Measurements from ENCODE around the gene IMPDH1. TPM values are rescaled to one million over a fixed set of nuclear protein-coding genes. Genes with fewer than 3 reads are reported as not detected.
A peak's percentile ranks its signal among the peaks of the same experiment; 100 is the strongest.

The IMPDH1 gene
- total and polyA plus RNA-seq, 9 of the 15 experiments (the other 6 are each of a cell fraction or from before 2014, with no cell fraction given) = 0.80 to 118 (median 64.3) TPM

DNA sequence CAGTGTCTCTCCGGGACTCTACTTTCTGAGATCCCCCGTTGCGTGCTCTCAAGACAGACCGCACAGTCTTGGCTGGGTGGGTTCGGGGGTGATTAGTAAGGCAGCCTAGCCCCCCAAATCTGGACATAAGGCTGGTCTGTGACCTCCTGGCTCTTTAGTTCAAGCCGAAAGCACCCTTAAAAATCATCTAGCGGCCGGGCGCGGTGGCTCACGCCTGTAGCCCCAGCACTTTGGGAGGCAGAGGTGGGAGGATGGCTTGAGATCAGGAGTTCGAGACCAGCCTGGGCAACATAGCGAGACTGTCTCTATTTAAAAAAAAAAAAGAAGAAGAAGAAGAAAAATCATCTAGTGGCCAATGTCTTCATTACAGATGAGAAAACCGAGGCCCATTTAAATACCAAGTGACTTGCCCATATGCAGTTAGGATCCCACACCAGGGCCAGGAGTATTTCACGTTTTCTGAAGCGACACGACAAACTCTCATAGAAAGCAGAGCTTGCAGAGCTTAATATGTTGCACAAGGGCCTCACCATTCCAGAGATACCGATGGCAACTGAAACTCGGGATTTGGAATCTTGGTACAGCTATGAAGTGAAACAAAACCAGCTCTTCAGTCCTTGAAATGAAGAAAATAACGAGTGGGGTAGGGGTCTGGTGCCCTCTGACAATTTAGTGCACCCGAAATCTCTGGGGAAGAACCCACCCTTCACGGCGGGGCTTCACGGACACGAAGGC is 45.2 kb upstream of the IMPDH1 start (continued):
- TF ChIP-seq, protein P1, sequence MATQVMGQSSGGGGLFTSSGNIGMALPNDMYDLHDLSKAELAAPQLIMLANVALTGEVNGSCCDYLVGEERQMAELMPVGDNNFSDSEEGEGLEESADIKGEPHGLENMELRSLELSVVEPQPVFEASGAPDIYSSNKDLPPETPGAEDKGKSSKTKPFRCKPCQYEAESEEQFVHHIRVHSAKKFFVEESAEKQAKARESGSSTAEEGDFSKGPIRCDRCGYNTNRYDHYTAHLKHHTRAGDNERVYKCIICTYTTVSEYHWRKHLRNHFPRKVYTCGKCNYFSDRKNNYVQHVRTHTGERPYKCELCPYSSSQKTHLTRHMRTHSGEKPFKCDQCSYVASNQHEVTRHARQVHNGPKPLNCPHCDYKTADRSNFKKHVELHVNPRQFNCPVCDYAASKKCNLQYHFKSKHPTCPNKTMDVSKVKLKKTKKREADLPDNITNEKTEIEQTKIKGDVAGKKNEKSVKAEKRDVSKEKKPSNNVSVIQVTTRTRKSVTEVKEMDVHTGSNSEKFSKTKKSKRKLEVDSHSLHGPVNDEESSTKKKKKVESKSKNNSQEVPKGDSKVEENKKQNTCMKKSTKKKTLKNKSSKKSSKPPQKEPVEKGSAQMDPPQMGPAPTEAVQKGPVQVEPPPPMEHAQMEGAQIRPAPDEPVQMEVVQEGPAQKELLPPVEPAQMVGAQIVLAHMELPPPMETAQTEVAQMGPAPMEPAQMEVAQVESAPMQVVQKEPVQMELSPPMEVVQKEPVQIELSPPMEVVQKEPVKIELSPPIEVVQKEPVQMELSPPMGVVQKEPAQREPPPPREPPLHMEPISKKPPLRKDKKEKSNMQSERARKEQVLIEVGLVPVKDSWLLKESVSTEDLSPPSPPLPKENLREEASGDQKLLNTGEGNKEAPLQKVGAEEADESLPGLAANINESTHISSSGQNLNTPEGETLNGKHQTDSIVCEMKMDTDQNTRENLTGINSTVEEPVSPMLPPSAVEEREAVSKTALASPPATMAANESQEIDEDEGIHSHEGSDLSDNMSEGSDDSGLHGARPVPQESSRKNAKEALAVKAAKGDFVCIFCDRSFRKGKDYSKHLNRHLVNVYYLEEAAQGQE (IDR thresholded peaks at IDR 0.05; ENCODE audit: borderline replicate concordance) = no peak
- TF ChIP-seq, protein P1 (CRISPR knock-in tag; IDR thresholded peaks at IDR 0.05; ENCODE audit: low read depth) = 0 out of 2 replicates have a peak, but pooled peaks have one; percentile 28
- TF ChIP-seq NR1H2 (CRISPR knock-in tag; IDR thresholded peaks at IDR 0.05) (peak; percentile 78; the same call in 1 of the 2 replicates), ZNF41 (CRISPR knock-in tag; conservative IDR thresholded peaks at IDR 0.05) (peak; percentile 33; the same call in 1 of the 2 replicates), SMAD2 (IDR thresholded peaks at IDR 0.05; ENCODE audit: low read depth, low read length) (no peak), TCF3 (CRISPR knock-in tag; IDR thresholded peaks at IDR 0.05) (no peak), FOXK1 (CRISPR knock-in tag; IDR thresholded peaks at IDR 0.05; ENCODE audit: borderline replicate concordance) (0 out of 2 replicates have a peak, but pooled peaks have one; percentile 8), PHF8 (IDR thresholded peaks at IDR 0.05; ENCODE audit: borderline replicate concordance, low read length) (no peak)
- TF ChIP-seq, protein P2, sequence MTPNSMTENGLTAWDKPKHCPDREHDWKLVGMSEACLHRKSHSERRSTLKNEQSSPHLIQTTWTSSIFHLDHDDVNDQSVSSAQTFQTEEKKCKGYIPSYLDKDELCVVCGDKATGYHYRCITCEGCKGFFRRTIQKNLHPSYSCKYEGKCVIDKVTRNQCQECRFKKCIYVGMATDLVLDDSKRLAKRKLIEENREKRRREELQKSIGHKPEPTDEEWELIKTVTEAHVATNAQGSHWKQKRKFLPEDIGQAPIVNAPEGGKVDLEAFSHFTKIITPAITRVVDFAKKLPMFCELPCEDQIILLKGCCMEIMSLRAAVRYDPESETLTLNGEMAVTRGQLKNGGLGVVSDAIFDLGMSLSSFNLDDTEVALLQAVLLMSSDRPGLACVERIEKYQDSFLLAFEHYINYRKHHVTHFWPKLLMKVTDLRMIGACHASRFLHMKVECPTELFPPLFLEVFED (CRISPR knock-in tag; conservative IDR thresholded peaks at IDR 0.05) = peak; percentile 63; the same call in 1 of the 2 replicates
- TF ChIP-seq, protein P3, sequence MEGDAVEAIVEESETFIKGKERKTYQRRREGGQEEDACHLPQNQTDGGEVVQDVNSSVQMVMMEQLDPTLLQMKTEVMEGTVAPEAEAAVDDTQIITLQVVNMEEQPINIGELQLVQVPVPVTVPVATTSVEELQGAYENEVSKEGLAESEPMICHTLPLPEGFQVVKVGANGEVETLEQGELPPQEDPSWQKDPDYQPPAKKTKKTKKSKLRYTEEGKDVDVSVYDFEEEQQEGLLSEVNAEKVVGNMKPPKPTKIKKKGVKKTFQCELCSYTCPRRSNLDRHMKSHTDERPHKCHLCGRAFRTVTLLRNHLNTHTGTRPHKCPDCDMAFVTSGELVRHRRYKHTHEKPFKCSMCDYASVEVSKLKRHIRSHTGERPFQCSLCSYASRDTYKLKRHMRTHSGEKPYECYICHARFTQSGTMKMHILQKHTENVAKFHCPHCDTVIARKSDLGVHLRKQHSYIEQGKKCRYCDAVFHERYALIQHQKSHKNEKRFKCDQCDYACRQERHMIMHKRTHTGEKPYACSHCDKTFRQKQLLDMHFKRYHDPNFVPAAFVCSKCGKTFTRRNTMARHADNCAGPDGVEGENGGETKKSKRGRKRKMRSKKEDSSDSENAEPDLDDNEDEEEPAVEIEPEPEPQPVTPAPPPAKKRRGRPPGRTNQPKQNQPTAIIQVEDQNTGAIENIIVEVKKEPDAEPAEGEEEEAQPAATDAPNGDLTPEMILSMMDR (IDR thresholded peaks at IDR 0.05 in 2 of 3, conservative IDR thresholded peaks at IDR 0.05 in 1 of 3; ENCODE audit: insufficient read depth in 2 of 3, low read depth in 1 of 3, low read length in 3 of 3) = 0 out of 6 replicates have a peak, but pooled peaks of 1 of the 3 experiments have one; percentile 25
- TF ChIP-seq, protein P4, sequence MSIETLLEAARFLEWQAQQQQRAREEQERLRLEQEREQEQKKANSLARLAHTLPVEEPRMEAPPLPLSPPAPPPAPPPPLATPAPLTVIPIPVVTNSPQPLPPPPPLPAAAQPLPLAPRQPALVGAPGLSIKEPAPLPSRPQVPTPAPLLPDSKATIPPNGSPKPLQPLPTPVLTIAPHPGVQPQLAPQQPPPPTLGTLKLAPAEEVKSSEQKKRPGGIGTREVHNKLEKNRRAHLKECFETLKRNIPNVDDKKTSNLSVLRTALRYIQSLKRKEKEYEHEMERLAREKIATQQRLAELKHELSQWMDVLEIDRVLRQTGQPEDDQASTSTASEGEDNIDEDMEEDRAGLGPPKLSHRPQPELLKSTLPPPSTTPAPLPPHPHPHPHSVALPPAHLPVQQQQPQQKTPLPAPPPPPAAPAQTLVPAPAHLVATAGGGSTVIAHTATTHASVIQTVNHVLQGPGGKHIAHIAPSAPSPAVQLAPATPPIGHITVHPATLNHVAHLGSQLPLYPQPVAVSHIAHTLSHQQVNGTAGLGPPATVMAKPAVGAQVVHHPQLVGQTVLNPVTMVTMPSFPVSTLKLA (conservative IDR thresholded peaks at IDR 0.05) = no peak
